GM12873 (cell line): ENCODE data around the gene PI3.

Experiments used
- TF ChIP-seq, protein P1 (sequence below): IDR thresholded peaks from 2 replicates; pipeline ENCODE4 v1.5.1; 2012; ENCODE audit warnings: low read depth, mild to moderate bottlenecking, moderate library complexity, low read length, control low read depth; ENCODE audit not compliant: insufficient read depth; ENCODE audit errors: missing control alignments

Gene PI3

DNA sequence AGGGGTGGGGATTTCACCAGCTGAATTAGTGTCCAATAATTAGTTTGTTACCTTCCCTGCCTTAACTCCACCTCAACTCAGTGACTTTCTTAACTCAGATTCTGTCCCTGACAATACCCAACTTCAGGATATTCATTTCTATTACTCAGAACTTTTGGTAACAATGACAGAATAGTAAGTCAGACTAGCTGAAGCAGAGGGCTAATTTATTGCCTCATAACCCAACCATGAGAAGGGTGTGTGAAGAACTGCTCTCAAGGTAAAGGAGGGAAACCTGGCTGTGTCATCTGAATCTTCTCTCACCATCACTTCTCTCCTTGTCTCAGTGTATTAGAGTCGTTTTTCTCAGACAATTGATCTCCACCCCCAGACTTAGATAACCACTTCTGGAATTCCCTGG, 1.2 kb upstream of the PI3 start:
- TF ChIP-seq, protein P1, sequence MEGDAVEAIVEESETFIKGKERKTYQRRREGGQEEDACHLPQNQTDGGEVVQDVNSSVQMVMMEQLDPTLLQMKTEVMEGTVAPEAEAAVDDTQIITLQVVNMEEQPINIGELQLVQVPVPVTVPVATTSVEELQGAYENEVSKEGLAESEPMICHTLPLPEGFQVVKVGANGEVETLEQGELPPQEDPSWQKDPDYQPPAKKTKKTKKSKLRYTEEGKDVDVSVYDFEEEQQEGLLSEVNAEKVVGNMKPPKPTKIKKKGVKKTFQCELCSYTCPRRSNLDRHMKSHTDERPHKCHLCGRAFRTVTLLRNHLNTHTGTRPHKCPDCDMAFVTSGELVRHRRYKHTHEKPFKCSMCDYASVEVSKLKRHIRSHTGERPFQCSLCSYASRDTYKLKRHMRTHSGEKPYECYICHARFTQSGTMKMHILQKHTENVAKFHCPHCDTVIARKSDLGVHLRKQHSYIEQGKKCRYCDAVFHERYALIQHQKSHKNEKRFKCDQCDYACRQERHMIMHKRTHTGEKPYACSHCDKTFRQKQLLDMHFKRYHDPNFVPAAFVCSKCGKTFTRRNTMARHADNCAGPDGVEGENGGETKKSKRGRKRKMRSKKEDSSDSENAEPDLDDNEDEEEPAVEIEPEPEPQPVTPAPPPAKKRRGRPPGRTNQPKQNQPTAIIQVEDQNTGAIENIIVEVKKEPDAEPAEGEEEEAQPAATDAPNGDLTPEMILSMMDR = no peak

DNA sequence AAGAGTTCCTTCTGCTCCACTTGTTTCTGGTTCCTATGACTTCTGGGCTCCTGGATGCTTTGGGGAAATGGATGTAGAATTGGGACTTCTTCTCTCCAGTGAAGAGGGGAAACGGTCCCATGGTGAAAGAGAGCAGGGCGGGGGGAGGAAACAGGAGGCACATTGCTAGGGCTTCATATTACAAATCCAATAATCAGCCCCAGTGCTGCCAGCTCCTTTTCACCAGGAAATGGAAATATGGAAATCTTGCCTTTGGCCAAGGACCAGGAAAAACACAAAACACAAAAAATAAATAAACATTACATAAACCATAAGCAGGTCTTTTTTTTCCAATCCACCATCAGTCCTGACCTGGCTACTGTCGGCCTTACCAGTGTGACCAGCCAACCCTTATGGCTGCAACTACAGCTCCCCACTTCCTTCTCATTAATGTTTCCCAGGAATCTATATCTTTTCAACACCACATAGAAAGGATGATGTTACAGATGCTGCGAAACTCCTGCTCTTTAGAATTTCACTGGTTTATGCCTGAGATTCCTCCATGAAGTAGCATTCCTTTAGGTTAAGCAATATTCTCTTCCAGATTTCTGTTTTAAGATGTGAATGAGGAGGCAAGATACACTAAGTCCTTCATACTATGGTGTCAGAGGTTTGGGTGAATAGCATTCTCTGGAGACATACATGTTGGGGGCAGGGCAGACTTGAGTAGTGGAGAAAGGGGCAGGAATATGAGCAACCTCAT, 2.0 kb downstream of the PI3 start:
- TF ChIP-seq, protein P1 = no peak

DNA sequence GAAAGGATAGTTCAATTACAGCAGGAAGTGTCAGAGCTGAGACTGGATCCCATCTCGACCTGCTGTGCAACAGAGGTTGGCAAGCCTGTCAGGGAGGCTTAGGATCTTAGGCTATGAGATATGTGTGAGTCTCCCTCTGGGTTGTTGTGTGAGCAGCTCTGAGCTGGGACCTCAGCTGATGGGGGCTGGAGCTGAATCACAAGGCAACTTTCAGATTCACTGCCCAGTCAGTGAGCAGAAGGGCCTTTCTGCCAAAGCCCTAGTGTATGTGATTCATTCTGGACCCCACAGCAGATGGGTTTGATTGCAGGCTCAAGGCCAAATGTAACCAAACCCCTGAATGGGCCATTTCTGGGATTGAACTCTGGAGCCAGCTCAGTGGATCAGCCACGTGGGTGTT, 4.5 kb downstream of the PI3 start:
- TF ChIP-seq, protein P1 = no peak

DNA sequence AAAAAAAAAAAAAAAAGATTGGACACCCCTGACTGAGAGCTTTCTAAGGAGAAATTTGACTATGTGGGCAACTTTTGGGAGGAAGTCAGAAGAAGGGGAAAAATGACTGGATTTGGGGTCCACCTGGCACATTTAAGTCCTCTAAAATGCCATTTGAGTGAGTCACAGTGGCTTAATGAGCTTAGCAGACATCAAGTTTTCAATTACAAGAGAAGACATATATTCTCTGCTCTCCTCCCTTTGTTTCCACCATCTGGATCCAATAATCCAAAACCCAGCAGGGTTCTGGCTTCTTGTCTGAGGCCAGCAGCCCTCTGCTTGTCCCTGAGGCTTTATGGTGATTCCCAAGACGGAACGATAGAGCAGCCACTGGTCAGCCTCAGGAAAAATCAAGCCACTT, 6.9 kb downstream of the PI3 start:
- TF ChIP-seq, protein P1 = no peak

DNA sequence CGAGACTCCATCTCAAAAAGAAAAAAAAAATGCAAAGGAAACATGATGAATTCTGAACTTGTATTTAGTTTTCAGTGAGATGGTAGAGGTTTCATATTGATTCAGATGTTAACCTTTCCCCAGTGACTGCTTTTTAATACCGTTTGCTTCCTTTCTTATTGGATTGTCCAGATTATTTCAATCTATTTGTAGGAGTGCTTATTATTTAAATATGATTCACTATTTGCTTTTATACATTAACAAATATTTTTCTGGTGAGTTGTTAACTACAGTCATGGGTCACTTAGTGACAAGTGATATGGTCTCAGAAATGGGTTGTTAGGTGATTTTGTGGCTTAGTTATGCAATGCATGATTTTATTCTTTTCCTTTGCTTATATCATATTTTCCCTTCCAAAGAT, 8.4 kb downstream of the PI3 start:
- TF ChIP-seq, protein P1 = no peak

DNA sequence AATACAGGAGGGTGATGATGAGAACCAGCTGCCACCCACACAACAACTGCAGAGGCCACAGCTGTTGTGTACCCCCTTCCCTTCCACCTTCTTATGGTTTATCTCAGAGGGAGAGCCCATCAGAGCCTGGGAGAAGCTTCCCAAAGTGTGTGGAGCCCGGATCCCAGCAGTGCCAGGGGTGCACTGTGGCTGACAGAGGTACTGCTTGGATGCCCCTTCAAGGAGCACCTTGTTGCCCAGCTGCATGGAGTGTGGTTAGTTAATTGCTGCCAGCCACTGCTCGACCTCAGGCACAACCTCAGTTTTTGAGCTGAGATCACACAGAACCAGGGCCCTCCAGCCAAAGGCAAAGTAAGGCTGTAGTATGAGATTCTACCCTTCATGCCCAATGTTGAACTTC, 13.0 kb downstream of the PI3 start:
- TF ChIP-seq, protein P1 = no peak

DNA sequence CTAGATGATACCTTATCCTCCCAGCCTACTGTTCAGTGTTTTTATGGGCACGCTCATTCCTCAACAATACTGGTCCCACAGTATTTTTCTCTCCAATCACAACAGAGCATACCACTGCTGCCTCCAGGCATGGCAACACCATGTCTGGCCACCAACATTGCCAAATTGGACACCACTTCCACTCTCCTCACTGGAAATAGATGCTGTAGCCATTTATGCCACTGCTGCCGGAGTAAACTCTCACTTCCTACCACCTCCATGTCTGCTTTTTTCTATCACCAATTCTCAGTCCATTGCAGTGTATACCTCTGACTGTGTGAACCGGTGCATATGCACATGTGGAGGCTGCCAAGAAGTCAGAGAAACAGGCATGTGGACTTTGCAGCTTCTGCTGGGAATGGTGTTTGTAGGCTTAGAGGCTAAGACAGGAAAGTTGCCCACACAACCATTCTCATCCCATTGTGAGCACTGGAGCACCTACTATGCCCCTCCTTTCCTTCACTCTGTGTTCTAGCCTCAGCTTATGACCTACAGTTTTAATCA, 14.4 kb downstream of the PI3 start:
- TF ChIP-seq, protein P1 = no peak
